OCI-LY3 (cell line): ENCODE results near the gene UBTD1.

Source experiments
- CTCF ChIP-seq: fragments of 200-600, 300-600 bp; sonication (generic); IDR thresholded peaks from 2 replicates; pipeline ENCODE4 v1.5.1; 2014; ENCODE audit warnings: antibody characterized with exemption, low read length, low read depth
- EZH2phosphoT487 ChIP-seq: fragments of 200-600 bp; shearing (Covaris generic); IDR thresholded peaks from 2 replicates; pipeline ENCODE4 v1.6.1; 2018; ENCODE audit warnings: antibody characterized with exemption, mixed run types, low read depth

GRCh38 chr10:97517096-97517750 is 18.5 kb downstream of the UBTD1 start:
- TF ChIP-seq CTCF (no peak), EZH2phosphoT487 (no peak)
